ENCODE measurements around the gene IDNK.

The IDNK gene

DNA sequence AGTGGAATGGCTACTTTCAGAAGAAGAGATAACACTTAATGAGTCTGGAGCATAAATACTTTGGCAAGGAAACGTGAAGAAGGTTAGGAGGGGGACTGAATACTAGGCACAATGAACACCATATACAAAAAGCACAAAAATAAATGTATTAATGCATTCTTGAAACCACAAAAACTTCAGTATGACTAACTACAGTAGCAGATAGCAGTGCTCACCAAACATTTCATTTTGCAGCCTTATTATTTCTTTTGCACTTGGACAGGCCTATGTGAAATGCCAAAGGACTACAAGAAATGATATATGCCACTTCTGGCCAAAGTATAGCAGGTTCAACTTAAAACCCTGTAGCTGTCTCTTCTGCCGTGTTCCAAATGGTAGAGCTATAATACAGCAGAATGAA lies 58.5 kb downstream of the IDNK start:
- TF ChIP-seq, protein P1, sequence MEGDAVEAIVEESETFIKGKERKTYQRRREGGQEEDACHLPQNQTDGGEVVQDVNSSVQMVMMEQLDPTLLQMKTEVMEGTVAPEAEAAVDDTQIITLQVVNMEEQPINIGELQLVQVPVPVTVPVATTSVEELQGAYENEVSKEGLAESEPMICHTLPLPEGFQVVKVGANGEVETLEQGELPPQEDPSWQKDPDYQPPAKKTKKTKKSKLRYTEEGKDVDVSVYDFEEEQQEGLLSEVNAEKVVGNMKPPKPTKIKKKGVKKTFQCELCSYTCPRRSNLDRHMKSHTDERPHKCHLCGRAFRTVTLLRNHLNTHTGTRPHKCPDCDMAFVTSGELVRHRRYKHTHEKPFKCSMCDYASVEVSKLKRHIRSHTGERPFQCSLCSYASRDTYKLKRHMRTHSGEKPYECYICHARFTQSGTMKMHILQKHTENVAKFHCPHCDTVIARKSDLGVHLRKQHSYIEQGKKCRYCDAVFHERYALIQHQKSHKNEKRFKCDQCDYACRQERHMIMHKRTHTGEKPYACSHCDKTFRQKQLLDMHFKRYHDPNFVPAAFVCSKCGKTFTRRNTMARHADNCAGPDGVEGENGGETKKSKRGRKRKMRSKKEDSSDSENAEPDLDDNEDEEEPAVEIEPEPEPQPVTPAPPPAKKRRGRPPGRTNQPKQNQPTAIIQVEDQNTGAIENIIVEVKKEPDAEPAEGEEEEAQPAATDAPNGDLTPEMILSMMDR (IDR thresholded peaks at IDR 0.05; ENCODE audit: extremely low read depth, missing control alignments): no peak
- no peak for DNase-seq (ENCODE audit: low spot score)

DNA sequence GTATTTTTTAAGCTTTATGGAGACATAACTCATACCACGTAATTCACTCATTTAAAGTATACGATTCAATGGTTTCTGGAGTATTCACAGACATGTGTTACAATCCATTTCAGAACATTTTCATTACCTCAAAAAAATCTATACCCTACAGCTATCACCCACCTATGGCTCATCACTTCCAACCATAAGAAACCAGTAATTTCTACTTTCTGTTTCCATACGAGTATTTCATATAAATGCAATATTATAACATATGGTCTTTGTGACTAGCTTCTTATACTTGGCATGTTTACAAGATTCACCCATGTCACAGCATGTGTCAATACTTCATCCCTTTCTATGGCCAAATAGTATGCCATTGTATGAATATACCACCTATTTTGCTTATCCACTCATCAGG lies 66.0 kb downstream of the IDNK start:
- no peak for DNase-seq (ENCODE audit: low spot score)

DNA sequence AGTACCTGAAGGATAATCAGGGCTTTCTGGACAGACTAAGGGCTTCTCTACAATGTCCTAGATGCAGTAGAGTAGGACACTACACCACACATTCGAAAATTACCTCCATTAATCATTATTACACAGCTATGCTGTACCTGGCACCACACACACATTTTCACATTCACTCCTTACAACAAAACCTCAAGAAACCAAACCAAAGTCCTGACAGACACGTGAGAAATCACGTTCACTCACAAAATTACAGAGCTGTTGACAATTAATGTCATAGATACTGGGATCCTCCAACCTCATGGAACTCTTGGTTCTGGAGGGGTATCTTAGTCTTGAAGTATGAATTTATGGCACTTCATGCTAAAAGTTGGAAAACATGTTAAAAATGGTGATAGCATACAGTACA lies 68.5 kb downstream of the IDNK start:
- DNase-seq (ENCODE audit: low spot score): no peak
- TF ChIP-seq, protein P1 (IDR thresholded peaks at IDR 0.05; ENCODE audit: extremely low read depth, missing control alignments): no peak

More for the DNA sequence above, 66.0 kb downstream of the IDNK start:
- TF ChIP-seq, protein P1 (IDR thresholded peaks at IDR 0.05; ENCODE audit: extremely low read depth, missing control alignments): no peak

Data from GM20000 (cell line).